ENCODE results near the gene TCEANC2. TPM values are rescaled to one million over a fixed set of nuclear protein-coding genes. Genes with fewer than 3 reads are reported as not detected.

The TCEANC2 gene
- total RNA-seq, 1 experiment from 2014 or later: 5.3 TPM

DNA sequence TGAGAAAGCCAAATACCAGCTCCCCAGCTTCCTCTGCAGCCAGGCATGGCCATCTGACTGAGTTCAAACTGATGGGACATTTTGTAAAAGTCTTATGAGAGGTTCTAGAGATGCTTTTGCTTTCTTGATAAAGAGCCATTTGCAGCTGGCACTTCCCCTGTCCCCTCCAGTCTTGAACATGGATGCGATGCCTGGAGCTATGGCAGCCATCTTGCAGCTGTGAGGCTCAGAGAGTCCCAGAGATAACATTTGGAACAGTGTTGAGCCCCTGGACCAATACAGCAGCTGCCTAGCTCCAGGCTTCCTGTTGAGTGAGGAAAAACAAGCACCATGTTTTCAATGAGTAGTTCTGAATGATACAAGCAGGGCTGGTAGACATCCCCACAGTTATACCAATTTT, 85.6 kb downstream of the TCEANC2 start:
- H2BK12ac ChIP-seq (ENCODE audit: insufficient read length, low read depth, low read length): no peak overlapping the region
- no peaks in the 10 kb centered on the region; the same call in none of the 2 replicates for H3K27me3 Mint-ChIP-seq (ENCODE audit: low read depth)
- peaks cover 31 to 44% of the 10 kb centered on the region in 2 experiments for H3K4me1 Mint-ChIP-seq
- H3K56ac ChIP-seq (ENCODE audit: insufficient read length, low read depth, low read length): no peak overlapping the region
- H3K4me1 ChIP-seq (ENCODE audit: insufficient read depth, low read length): peaks cover 6% of the 10 kb centered on the region; the same call in 1 of the 2 replicates
- TF ChIP-seq, protein P1, sequence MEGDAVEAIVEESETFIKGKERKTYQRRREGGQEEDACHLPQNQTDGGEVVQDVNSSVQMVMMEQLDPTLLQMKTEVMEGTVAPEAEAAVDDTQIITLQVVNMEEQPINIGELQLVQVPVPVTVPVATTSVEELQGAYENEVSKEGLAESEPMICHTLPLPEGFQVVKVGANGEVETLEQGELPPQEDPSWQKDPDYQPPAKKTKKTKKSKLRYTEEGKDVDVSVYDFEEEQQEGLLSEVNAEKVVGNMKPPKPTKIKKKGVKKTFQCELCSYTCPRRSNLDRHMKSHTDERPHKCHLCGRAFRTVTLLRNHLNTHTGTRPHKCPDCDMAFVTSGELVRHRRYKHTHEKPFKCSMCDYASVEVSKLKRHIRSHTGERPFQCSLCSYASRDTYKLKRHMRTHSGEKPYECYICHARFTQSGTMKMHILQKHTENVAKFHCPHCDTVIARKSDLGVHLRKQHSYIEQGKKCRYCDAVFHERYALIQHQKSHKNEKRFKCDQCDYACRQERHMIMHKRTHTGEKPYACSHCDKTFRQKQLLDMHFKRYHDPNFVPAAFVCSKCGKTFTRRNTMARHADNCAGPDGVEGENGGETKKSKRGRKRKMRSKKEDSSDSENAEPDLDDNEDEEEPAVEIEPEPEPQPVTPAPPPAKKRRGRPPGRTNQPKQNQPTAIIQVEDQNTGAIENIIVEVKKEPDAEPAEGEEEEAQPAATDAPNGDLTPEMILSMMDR (conservative IDR thresholded peaks at IDR 0.05): no peak
- no peak overlapping the region for H3K4me2 ChIP-seq (ENCODE audit: insufficient read depth, insufficient read length, low read length)
- H2AK5ac ChIP-seq (ENCODE audit: insufficient read length, low read length): no peak overlapping the region
- no peaks in the 10 kb centered on the region for H3K23me2 ChIP-seq (ENCODE audit: insufficient read length, low read depth, low read length, poor library complexity, severe bottlenecking)
- H3K79me2 ChIP-seq (ENCODE audit: insufficient read depth, low read length): no peaks in the 10 kb centered on the region
- no peak for DNase-seq
- H3K9me3 ChIP-seq (ENCODE audit: control insufficient read depth, low read depth, low read length): no peaks in the 10 kb centered on the region
- no peak overlapping the region for H3K18ac ChIP-seq (ENCODE audit: insufficient read length, low read depth, low read length)
- no peak overlapping the region for H2BK15ac ChIP-seq (ENCODE audit: low read depth, low read length)
- H3K9ac ChIP-seq (ENCODE audit: extremely low read depth, insufficient read length, low read length): no peak overlapping the region
- no peak overlapping the region for H2BK120ac ChIP-seq (ENCODE audit: low read depth, low read length, poor library complexity, severe bottlenecking)
- H3K79me1 ChIP-seq (ENCODE audit: insufficient read depth, low read depth, low read length, poor library complexity, severe bottlenecking): no peaks in the 10 kb centered on the region
- no peaks in the 10 kb centered on the region for H3K36me3 Mint-ChIP-seq (ENCODE audit: insufficient read depth in 1 of 3, low read depth in 3 of 3)
- H4K5ac ChIP-seq (ENCODE audit: insufficient read length, low read depth, low read length): no peak overlapping the region
- no peaks in the 10 kb centered on the region for H3K9me3 Mint-ChIP-seq
- H3K23ac ChIP-seq (ENCODE audit: insufficient read length, low read depth, low read length): no peak overlapping the region
- H3K14ac ChIP-seq (ENCODE audit: insufficient read depth, low read length): no peak overlapping the region
- no peak overlapping the region for H2AFZ ChIP-seq (ENCODE audit: low read length)
- no CpG with 5 or more reads among the region's 1 CpG for WGBS (ENCODE audit: extremely low coverage, insufficient read length, low lambda C conversion rate)
- H3K4me3 Mint-ChIP-seq: no peak overlapping the region
- H4K20me1 ChIP-seq (ENCODE audit: control insufficient read depth, insufficient read depth, insufficient read length): no peaks in the 10 kb centered on the region
- H2BK20ac ChIP-seq (ENCODE audit: low read depth, low read length, poor library complexity, severe bottlenecking): no peak overlapping the region
- H3K27ac ChIP-seq (ENCODE audit: insufficient read length, low read depth, low read length): no peak overlapping the region
- H3K27me3 ChIP-seq (ENCODE audit: insufficient read depth, low read length): no peaks in the 10 kb centered on the region; the same call in 1 of the 2 replicates
- no peak overlapping the region for H3K4ac ChIP-seq (ENCODE audit: low read depth, low read length)
- no peak overlapping the region for H2BK5ac ChIP-seq (ENCODE audit: insufficient read length, low read length)
- H4K8ac ChIP-seq (replicated peaks; ENCODE audit: insufficient read length, low read depth, low read length): no peak overlapping the region
- H3T11ph ChIP-seq (ENCODE audit: low read length): no peak overlapping the region
- H3K27ac Mint-ChIP-seq: no peak overlapping the region
- H4K91ac ChIP-seq (ENCODE audit: insufficient read length, low read depth, low read length): no peak overlapping the region
